SK-N-SH (cell line): ENCODE data around the gene EIPR1. TPM values are rescaled to one million over a fixed set of nuclear protein-coding genes. Genes with fewer than 3 reads are reported as not detected.

Experiments used
- CTCF ChIA-PET: fragments of 300-600, 350-600 bp; formaldehyde crosslinking; extraction: SDS; loops from one replicate; lab custom pipeline; 2021; lab: Yijun Ruan, JAX
- POLR2A ChIA-PET: fragments of 350-600 bp; sonication (Branson Sonifier 250); formaldehyde crosslinking; extraction: SDS; loops from one replicate; lab custom pipeline; 2020; ENCODE audit warnings: antibody characterized with exemption, inconsistent platforms; lab: Yijun Ruan, JAX
- DNase-seq: peaks from one replicate; pipeline ENCODE4 v3.0.0; 2012
- H2AFZ ChIP-seq: fragments of 200-600 bp; sonication (generic); 2 replicates; pipeline ENCODE4 v1.8.1; 2016; ENCODE audit warnings: antibody characterized with exemption, mild to moderate bottlenecking, low read depth
- H3F3A ChIP-seq: fragments of 200-600 bp; sonication (generic); replicated peaks from 2 replicates; pipeline ENCODE3; 2016; ENCODE audit warnings: antibody characterized with exemption, mild to moderate bottlenecking; ENCODE audit not compliant: insufficient read depth
- H3K27ac ChIP-seq, 2 experiments: fragments of 200-500 bp in 1 of 2; fragments of 200-600 bp in 1 of 2; sonication (Bioruptor generic) in 1 of 2; sonication (generic), shearing (Covaris generic) in 1 of 2; 2 replicates each; pipeline versions ENCODE4 v1.5.1 to v1.6.1; 2014 to 2016; ENCODE audit warnings: low read depth in 2 of 2, inconsistent platforms in 1 of 2, low read length in 1 of 2, mild to moderate bottlenecking in 1 of 2, mixed read lengths in 1 of 2
- H3K27me3 ChIP-seq: fragments of 200-600 bp; sonication (generic), shearing (Covaris generic); 2 replicates; pipeline ENCODE4 v1.6.1; 2016; ENCODE audit warnings: mixed run types; ENCODE audit not compliant: insufficient read depth
- H3K36me3 ChIP-seq, 2 experiments: fragments of 200-500 bp in 1 of 2; fragments of 200-600 bp in 1 of 2; sonication (Bioruptor generic) in 1 of 2; sonication (generic) in 1 of 2; replicated peaks in 1 of 2; 2 replicates each; pipeline versions ENCODE3 to v1.5.1; 2014 to 2016; ENCODE audit warnings: low read length in 1 of 2, mild to moderate bottlenecking in 1 of 2; ENCODE audit not compliant: insufficient read depth in 2 of 2, control insufficient read depth in 1 of 2
- H3K4me1 ChIP-seq, 2 experiments: fragments of 200-500 bp in 1 of 2; fragments of 200-600 bp in 1 of 2; sonication (Bioruptor generic) in 1 of 2; sonication (generic), shearing (Covaris generic) in 1 of 2; 2 replicates each; pipeline versions ENCODE4 v1.5.1 to v1.6.1; 2014 to 2016; ENCODE audit warnings: low read depth in 1 of 2, low read length in 1 of 2, mixed run types in 1 of 2; ENCODE audit not compliant: insufficient read depth in 2 of 2, control insufficient read depth in 1 of 2
- H3K4me2 ChIP-seq: fragments of 200-600 bp; sonication (generic), shearing (Covaris generic); 2 replicates; pipeline ENCODE4 v1.6.1; 2017; ENCODE audit warnings: mixed run types
- H3K4me3 ChIP-seq, 2 experiments: fragments of 200-500 bp in 1 of 2; fragments of 200-600 bp in 1 of 2; sonication (Bioruptor generic) in 1 of 2; sonication (generic), shearing (Covaris generic) in 1 of 2; 2 replicates each; pipeline versions ENCODE4 v1.5.1 to v1.8.1; 2014 to 2016; ENCODE audit warnings: low read depth in 2 of 2, inconsistent platforms in 1 of 2, low read length in 1 of 2, mild to moderate bottlenecking in 1 of 2, mixed read lengths in 1 of 2, moderate library complexity in 1 of 2
- H3K79me2 ChIP-seq: fragments of 200-600 bp; sonication (generic); 2 replicates; pipeline ENCODE4 v1.8.1; 2017; ENCODE audit warnings: mild to moderate bottlenecking; ENCODE audit not compliant: insufficient read depth
- H3K9ac ChIP-seq: fragments of 200-600 bp; sonication (generic); 2 replicates; pipeline ENCODE4 v1.6.1; 2017; ENCODE audit warnings: mixed run types
- H3K9me2 ChIP-seq: fragments of 200-600 bp; sonication (generic); 2 replicates; pipeline ENCODE4 v1.6.1; 2017; ENCODE audit warnings: mixed run types
- H3K9me3 ChIP-seq: fragments of 200-600 bp; sonication (generic); 2 replicates; pipeline ENCODE4 v1.6.1; 2017; ENCODE audit warnings: mixed run types, mild to moderate bottlenecking, moderate library complexity
- H4K20me1 ChIP-seq: fragments of 200-600 bp; sonication (generic); 2 replicates; pipeline ENCODE4 v1.6.1; 2017; ENCODE audit warnings: mild to moderate bottlenecking, mixed run types; ENCODE audit not compliant: insufficient read depth
- FOXM1 ChIP-seq: IDR thresholded peaks from 2 replicates; pipeline ENCODE4 v1.4.0; 2012; ENCODE audit warnings: low read depth, mild to moderate bottlenecking
- JUND ChIP-seq: IDR thresholded peaks from 2 replicates; pipeline ENCODE4 v1.4.0; 2012
- MAX ChIP-seq: IDR thresholded peaks from 2 replicates; pipeline ENCODE4 v1.4.0; 2012; ENCODE audit warnings: low read depth
- MXI1 ChIP-seq: IDR thresholded peaks from 2 replicates; pipeline ENCODE4 v1.6.1; 2012; ENCODE audit warnings: mild to moderate bottlenecking, low read depth, low read length, improper control_type of control experiment
- NRF1 ChIP-seq: IDR thresholded peaks from 2 replicates; pipeline ENCODE4 v1.6.1; 2012; ENCODE audit warnings: low read depth, mild to moderate bottlenecking, low read length
- POLR2AphosphoS5 ChIP-seq: IDR thresholded peaks from 2 replicates; pipeline ENCODE4 v1.6.1; 2012; ENCODE audit warnings: low read depth, low read length
- RAD21 ChIP-seq: IDR thresholded peaks from 2 replicates; pipeline ENCODE4 v1.6.1; 2012; ENCODE audit warnings: mild to moderate bottlenecking, low read length
- REST ChIP-seq: IDR thresholded peaks from 2 replicates; pipeline ENCODE4 v1.6.1; 2012; ENCODE audit warnings: mild to moderate bottlenecking, low read depth, low read length, moderate library complexity
- RFX5 ChIP-seq: IDR thresholded peaks from 2 replicates; pipeline ENCODE4 v1.6.1; 2012; ENCODE audit warnings: mild to moderate bottlenecking, improper control_type of control experiment, low read length
- RXRA ChIP-seq: IDR thresholded peaks from 2 replicates; pipeline ENCODE4 v1.4.0; 2012; ENCODE audit warnings: low read depth, mild to moderate bottlenecking, borderline replicate concordance
- SMC3 ChIP-seq: IDR thresholded peaks from 2 replicates; pipeline ENCODE4 v1.6.1; 2012; ENCODE audit warnings: low read depth, low read length, improper control_type of control experiment
- TAF1 ChIP-seq: IDR thresholded peaks from 2 replicates; pipeline ENCODE4 v1.6.1; 2012; ENCODE audit warnings: low read depth, mild to moderate bottlenecking, low read length, moderate library complexity, borderline replicate concordance
- TCF12 ChIP-seq: IDR thresholded peaks from 2 replicates; pipeline ENCODE4 v1.4.0; 2012
- YY1 ChIP-seq: IDR thresholded peaks from 2 replicates; pipeline ENCODE4 v1.4.0; 2012; ENCODE audit warnings: low read depth, mild to moderate bottlenecking
- ZBTB33 ChIP-seq: IDR thresholded peaks from 2 replicates; pipeline ENCODE4 v1.4.0; 2012; ENCODE audit warnings: low read depth, borderline replicate concordance
- WGBS: methylation state at CpG from one replicate; pipeline ENCODE4 v1.1.6; 2017; ENCODE audit warnings: low lambda C conversion rate; 5-methylcytosine and 5-hydroxymethylcytosine counted together
- polyA plus RNA-seq, 3 experiments: library from polyadenylated mRNA; depleted of rRNA; stranded (reverse); fragments of >200 nt; gene quantifications; 2 replicates each; pipeline ENCODE4 v1.2.3, GENCODE V29; 2012

EIPR1 gene
- polyA plus RNA-seq, 1 of the 3 experiments (the other 2 are of a cell fraction): 85.9 TPM

GRCh38 chr2:3242747-3243369 lies 134.8 kb downstream of the EIPR1 start:
- no peak overlapping the region for H3K27ac ChIP-seq
- peaks cover 0 to 9% of the 10 kb centered on the region in 2 experiments; a peak in 1 of 4 replicates for H3K4me1 ChIP-seq
- no peak overlapping the region for H3K4me2 ChIP-seq
- ChIA-PET CTCF (interaction anchor here (0.7 to 1.7 kb wide), 3 partner anchors 10 to 116 kb away, joined by 3 to 4 read pairs (median 3); no protein-coding TSS in a partner anchor), POLR2A (no interaction called here)
- H3K9ac ChIP-seq: no peak overlapping the region
- H3K27me3 ChIP-seq: no peaks in the 10 kb centered on the region
- 92% methylated on average over 9 of the region's 9 CpGs for WGBS
- TF ChIP-seq SMC3 (no peak), RFX5 (no peak), JUND (no peak), RAD21 (no peak), NRF1 (no peak), TAF1 (no peak), MAX (no peak), ZBTB33 (no peak), TCF12 (no peak), FOXM1 (no peak), RXRA (no peak), REST (no peak), POLR2AphosphoS5 (no peak), MXI1 (no peak), YY1 (no peak)
- H3K79me2 ChIP-seq: no peaks in the 10 kb centered on the region
- H3K4me3 ChIP-seq: no peak overlapping the region
- H3F3A ChIP-seq: no peaks in the 10 kb centered on the region
- no peak for DNase-seq
- peaks cover 0 to 12% of the 10 kb centered on the region in 2 experiments for H3K36me3 ChIP-seq
- H3K9me2 ChIP-seq: no peaks in the 10 kb centered on the region
- no peaks in the 10 kb centered on the region for H3K9me3 ChIP-seq
- no peak overlapping the region for H2AFZ ChIP-seq
- no peaks in the 10 kb centered on the region for H4K20me1 ChIP-seq
